GM18526 (cell line): Measurements from ENCODE around the gene OR51B4.

Source experiments
- POLR2A ChIP-seq: IDR thresholded peaks from 3 replicates; pipeline ENCODE4 v1.6.1; 2011; ENCODE audit not compliant: insufficient read length; ENCODE audit errors: extremely low read depth

The OR51B4 gene

GRCh38 chr11:5303626-5304025, 1.9 kb upstream of the OR51B4 start:
- no peak for TF ChIP-seq POLR2A

- TF ChIP-seq POLR2A, result no peak
Measured at GRCh38 chr11:5300251-5300650, 1.5 kb downstream of the OR51B4 start.

GRCh38 chr11:5298451-5298850, 3.3 kb downstream of the OR51B4 start:
- no peak for TF ChIP-seq POLR2A

GRCh38 chr11:5297721-5298323, 3.9 kb downstream of the OR51B4 start:
- TF ChIP-seq POLR2A, result no peak

- TF ChIP-seq POLR2A, result no peak
Measured at GRCh38 chr11:5293028-5293427, 8.7 kb downstream of the OR51B4 start.

GRCh38 chr11:5291207-5291838, 10.4 kb downstream of the OR51B4 start:
- TF ChIP-seq POLR2A, result no peak

GRCh38 chr11:5290106-5290505, 11.6 kb downstream of the OR51B4 start:
- TF ChIP-seq POLR2A, result no peak

GRCh38 chr11:5289696-5290095, 12.1 kb downstream of the OR51B4 start:
- TF ChIP-seq POLR2A, result no peak

GRCh38 chr11:5288906-5289550, 12.7 kb downstream of the OR51B4 start:
- TF ChIP-seq POLR2A, result no peak

GRCh38 chr11:5288108-5288905, 13.4 kb downstream of the OR51B4 start:
- no peak for TF ChIP-seq POLR2A

- TF ChIP-seq POLR2A, result no peak
Measured at GRCh38 chr11:5286901-5287300, 14.8 kb downstream of the OR51B4 start.

- no peak for TF ChIP-seq POLR2A
Measured at GRCh38 chr11:5286351-5286750, 15.4 kb downstream of the OR51B4 start.

- no peak for TF ChIP-seq POLR2A
Measured at GRCh38 chr11:5285703-5286340, 15.9 kb downstream of the OR51B4 start.

- no peak for TF ChIP-seq POLR2A
Measured at GRCh38 chr11:5284637-5285036, 17.1 kb downstream of the OR51B4 start.

- no peak for TF ChIP-seq POLR2A
Measured at GRCh38 chr11:5283882-5284281, 17.9 kb downstream of the OR51B4 start.
